Measurements from ENCODE around the gene SCN4B.
A peak's percentile ranks its signal among the peaks of the same experiment; 100 is the strongest.
"Not testable (repeated sequence)": the region's sequence is repeated elsewhere in the genome, so short reads cannot be mapped to it uniquely, and the experiment has no call there.

The SCN4B gene

GRCh38 chr11:118152552-118153471, at the start of gene SCN4B:
SCN4B (minus strand) TSS chr11:118152823; CDS start chr11:118152673, 150 bp downstream.
- peak in 1 of 2 experiments; percentile 15 for DNase-seq (ENCODE audit: low read depth in 2 of 2)

- DNase-seq (ENCODE audit: low read depth in 2 of 2) = no peak
These were observed 49.3 kb upstream of the SCN4B start for GRCh38 chr11:118201966-118202365.

- DNase-seq (ENCODE audit: low read depth in 2 of 2) = no peak
These were observed 48.5 kb upstream of the SCN4B start for GRCh38 chr11:118200901-118201680.

DNA sequence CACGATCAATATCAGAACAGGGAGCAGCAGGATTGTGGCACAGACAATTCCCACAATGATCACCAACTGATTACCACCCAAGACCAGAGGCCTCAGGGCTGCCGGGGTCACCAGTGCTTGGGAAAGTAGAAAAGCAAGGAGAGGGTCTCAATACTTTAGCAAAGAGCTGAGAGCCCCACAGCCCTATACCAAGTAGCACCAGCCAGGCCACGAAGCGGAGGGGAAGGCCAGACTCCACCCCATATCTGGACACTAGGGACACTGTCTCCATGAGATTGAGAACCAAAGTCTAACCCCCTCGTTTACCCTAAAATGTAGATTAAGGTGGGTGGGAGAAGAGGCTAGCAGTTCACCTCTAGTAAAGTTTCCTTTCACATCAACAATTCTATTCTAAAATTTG, 47.9 kb upstream of the SCN4B start:
- no peak for DNase-seq (ENCODE audit: low read depth in 2 of 2)

GRCh38 chr11:118199135-118199534, 46.5 kb upstream of the SCN4B start:
- no peak for DNase-seq (ENCODE audit: low read depth in 2 of 2)

- no peak for DNase-seq (ENCODE audit: low read depth in 2 of 2)
These were observed 45.7 kb upstream of the SCN4B start for GRCh38 chr11:118198370-118198769.

- peak in 1 of 2 experiments; percentile 11 for DNase-seq (ENCODE audit: low read depth in 2 of 2)
These were observed 42.4 kb upstream of the SCN4B start for GRCh38 chr11:118194835-118195627.

GRCh38 chr11:118193910-118194566, 41.4 kb upstream of the SCN4B start:
- no peak for DNase-seq (ENCODE audit: low read depth in 2 of 2)

GRCh38 chr11:118192817-118193216, 40.2 kb upstream of the SCN4B start:
- not testable (repeated sequence) for DNase-seq (ENCODE audit: low read depth in 2 of 2)

- DNase-seq (ENCODE audit: low read depth in 2 of 2) = not testable (repeated sequence)
These were observed 38.4 kb upstream of the SCN4B start for GRCh38 chr11:118190942-118191506.

DNA sequence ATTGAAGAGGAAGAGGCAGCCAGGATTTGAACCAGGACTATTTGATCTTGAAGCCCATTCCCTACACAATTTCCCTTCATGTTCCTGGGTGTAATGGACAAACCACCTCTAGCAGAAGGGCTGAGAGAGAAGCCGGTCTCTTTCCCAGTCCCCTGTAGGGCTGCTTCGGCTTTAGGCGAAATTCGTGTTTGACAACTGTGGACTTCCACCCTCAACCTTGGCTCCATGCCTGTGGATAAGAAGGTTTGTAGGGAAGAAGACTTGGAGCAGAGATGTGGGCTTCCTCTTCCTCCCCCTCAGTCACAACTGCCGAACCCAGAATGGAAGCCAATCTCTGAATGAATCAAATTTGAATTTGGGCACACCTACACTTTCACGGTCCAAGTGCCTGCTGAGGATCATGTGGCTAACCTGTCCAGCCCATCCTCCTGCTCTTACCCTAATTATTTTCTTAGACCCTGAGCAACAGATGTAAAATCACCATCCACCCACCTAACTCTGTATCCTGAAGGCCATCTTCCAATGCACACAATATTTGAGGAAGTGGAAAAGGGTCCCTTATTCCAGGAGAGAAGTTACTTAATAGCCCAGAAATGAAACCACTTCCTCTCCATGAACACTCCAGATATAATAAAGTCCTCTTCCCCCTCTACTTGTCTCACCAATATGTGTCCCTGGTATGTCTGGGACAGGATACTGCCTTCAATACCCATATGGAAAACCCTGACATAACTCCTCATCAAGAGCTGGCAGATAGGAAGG, 33.9 kb upstream of the SCN4B start:
- DNase-seq (ENCODE audit: low read depth in 2 of 2) = no peak

- DNase-seq (ENCODE audit: low read depth in 2 of 2) = no peak
These were observed 32.4 kb upstream of the SCN4B start for GRCh38 chr11:118184784-118185579.

- not testable (repeated sequence) for DNase-seq (ENCODE audit: low read depth in 2 of 2)
These were observed 31.1 kb upstream of the SCN4B start for GRCh38 chr11:118183691-118184090.

- DNase-seq (ENCODE audit: low read depth in 2 of 2) = peak in 1 of 2 experiments; percentile 24
These were observed 27.7 kb upstream of the SCN4B start for GRCh38 chr11:118180300-118180703.

DNA sequence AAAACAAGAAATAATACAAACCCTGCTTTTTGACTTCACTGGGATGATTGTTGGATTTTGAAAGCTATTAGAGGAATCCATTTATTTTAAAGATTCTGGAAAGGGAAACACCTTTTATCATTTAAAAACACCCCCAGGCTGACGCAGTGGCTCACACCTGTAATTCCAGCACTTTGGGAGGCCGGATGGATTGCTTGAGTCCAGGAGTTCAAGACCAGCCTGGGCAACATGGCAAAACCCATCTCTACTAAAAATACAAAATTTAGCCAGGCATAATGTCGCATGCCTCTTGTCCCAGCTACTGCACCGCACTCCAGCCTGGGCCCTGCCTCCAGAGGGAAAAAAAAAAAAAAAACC, 24.1 kb upstream of the SCN4B start:
- no peak for DNase-seq (ENCODE audit: low read depth in 2 of 2)

DNA sequence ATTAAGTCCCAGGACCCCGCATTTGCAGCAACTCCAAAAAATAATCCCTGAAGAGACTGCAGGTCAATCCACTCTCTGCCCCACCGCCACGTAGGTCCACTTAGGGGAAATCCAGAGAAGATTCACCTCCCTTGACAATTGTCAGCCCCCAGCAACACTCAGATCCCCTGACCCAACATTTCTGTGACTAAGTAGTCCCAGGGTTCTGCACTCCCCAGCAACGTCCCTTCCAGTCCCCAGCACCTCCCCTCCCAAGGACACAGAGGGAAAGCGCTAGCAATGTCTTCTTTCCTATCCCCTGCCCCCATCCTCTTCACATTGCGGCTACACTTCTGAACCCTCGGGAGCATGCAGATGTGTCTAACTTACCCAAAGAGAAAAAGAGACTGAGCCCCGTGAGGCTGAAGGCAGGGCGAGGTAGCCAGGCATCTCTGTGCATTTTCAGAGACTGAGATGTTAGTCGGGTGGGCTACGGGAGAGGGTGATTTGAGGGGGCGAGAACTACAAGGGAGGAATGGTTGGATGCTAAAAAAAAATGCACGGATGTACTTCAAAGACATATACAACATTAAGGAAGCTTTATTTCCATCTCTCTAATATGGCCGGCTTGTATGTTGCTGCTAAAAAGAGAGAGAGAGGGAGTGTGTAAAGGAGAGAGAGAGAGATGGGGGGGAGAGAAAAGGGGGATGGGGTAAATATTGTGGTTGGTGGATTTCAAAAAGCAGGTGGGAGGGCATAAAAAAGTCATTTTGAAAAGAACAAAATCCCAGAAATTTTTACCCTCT, 23.6 kb upstream of the SCN4B start, which contains the start of gene SCN2B:
SCN2B (minus strand) TSS at position 647 of the 785 bp plus-strand sequence; CDS start at position 439, 208 bp downstream.
- no peak for DNase-seq (ENCODE audit: low read depth in 2 of 2)

- no peak for DNase-seq (ENCODE audit: low read depth in 2 of 2)
These were observed 22.7 kb upstream of the SCN4B start for GRCh38 chr11:118175031-118175992.
